ENCODE data around the gene CLDN7. TPM values are rescaled to one million over a fixed set of nuclear protein-coding genes. Genes with fewer than 3 reads are reported as not detected.

CLDN7 gene
- total RNA-seq, 1 experiment from 2014 or later = 147 TPM

DNA sequence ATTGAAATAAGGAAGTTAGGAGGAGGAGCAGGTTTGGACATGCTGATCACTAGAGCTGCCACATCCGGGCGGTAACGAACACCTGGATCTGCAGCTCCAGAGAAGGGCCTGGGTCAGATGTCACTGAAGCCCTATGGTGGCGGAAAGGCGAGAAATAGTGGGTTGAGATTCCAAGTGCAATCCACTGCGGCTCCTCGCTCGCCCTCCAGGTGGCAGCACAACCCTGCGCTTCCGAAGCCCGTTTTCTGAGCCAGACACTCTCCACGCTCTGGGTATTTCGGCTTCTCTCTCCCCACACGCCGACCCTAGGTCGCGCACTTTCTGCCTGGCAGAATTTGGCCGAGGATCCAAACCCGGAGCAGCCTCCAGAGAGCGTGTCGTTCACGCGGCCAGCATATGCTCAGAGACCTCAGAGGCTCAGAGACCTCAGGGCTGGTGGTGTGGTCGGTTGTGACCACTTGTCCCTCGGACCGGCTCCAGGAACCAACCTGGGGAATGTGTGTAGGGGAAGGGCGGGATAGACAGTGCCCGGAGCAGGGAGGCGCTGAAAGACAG is 18.3 kb upstream of the CLDN7 start:
- Histone ChIP-seq H3K79me2 (ENCODE audit: low read length) (no peaks in the 10 kb centered on the region), H3K9me3 (ENCODE audit: low read length) (no peaks in the 10 kb centered on the region), H3K4me1 (ENCODE audit: insufficient read depth, low read length) (peaks cover 10% of the 10 kb centered on the region), H3K36me3 (ENCODE audit: low read depth, low read length) (no peaks in the 10 kb centered on the region), H4K20me1 (ENCODE audit: low read length) (no peaks in the 10 kb centered on the region), H3K27me3 (ENCODE audit: low read length) (no peaks in the 10 kb centered on the region), H3K9me2 (replicated peaks; ENCODE audit: low read length) (no peaks in the 10 kb centered on the region), H2AFZ (ENCODE audit: low read length) (peak overlapping the region; percentile 89), H3K4me3 (ENCODE audit: low read length) (peak overlapping the region; percentile 71), H3K27ac (ENCODE audit: low read length) (peak overlapping the region; percentile 50), H3K4me2 (ENCODE audit: low read length) (peak overlapping the region; percentile 100), H3F3A (ENCODE audit: low read length, unreplicated experiment) (no peaks in the 10 kb centered on the region), H3K9ac (ENCODE audit: low read length) (peak overlapping the region; percentile 64)
- no TSS peak for BruUV-seq (replicated peaks)
- POLR2A ChIA-PET (ENCODE audit: unreplicated experiment) = interaction anchor here (0.5 to 0.6 kb wide), 2 partner anchors 16 to 205 kb away, joined by 4 to 5 read pairs; no protein-coding TSS in a partner anchor
- peak; percentile 78 for DNase-seq
- ATAC-seq = peak; percentile 76
- TF ChIP-seq, protein P1, sequence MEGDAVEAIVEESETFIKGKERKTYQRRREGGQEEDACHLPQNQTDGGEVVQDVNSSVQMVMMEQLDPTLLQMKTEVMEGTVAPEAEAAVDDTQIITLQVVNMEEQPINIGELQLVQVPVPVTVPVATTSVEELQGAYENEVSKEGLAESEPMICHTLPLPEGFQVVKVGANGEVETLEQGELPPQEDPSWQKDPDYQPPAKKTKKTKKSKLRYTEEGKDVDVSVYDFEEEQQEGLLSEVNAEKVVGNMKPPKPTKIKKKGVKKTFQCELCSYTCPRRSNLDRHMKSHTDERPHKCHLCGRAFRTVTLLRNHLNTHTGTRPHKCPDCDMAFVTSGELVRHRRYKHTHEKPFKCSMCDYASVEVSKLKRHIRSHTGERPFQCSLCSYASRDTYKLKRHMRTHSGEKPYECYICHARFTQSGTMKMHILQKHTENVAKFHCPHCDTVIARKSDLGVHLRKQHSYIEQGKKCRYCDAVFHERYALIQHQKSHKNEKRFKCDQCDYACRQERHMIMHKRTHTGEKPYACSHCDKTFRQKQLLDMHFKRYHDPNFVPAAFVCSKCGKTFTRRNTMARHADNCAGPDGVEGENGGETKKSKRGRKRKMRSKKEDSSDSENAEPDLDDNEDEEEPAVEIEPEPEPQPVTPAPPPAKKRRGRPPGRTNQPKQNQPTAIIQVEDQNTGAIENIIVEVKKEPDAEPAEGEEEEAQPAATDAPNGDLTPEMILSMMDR (conservative IDR thresholded peaks at IDR 0.05; ENCODE audit: low read depth, low read length) = peak; percentile 80
- no peak for TF ChIP-seq EZH2 (IDR thresholded peaks at IDR 0.05; ENCODE audit: low read length, unreplicated experiment)
- CTCF ChIA-PET = interaction anchor here (0.6 to 1.8 kb wide), 3 partner anchors 16 to 49 kb away, joined by 3 to 14 read pairs (median 4); no protein-coding TSS in a partner anchor
- intact Hi-C loops (cut with micrococcal nuclease) = loop anchor here (1.0 to 2.0 kb wide), 4 partner anchors 16 to 65 kb away; partner anchors contain the start of gene ELP5

DNA sequence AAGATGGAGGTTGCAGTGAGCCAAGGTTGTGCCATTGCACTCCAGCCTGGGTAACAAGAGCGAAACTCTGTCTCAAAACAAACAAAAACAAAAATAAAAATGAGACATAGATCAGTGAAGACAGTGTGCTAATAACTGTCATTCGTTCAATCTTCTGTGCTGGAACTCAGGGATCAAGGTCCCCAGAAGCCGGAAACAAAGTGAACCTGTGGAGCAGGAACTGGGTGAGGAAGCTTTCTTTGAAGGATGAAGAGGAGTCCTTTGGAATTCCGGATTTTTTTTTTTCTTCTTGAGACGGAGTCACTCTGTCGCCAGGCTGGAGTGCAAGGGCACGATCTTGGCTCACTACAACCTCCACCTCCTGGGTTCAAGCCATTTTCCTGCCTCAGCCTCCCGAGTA is 17.2 kb upstream of the CLDN7 start:
- Histone ChIP-seq H2AFZ (ENCODE audit: low read length) (no peak overlapping the region), H3K4me3 (ENCODE audit: low read length) (no peak overlapping the region), H3K4me1 (ENCODE audit: insufficient read depth, low read length) (peaks cover 10% of the 10 kb centered on the region), H3K9me2 (replicated peaks; ENCODE audit: low read length) (no peaks in the 10 kb centered on the region), H4K20me1 (ENCODE audit: low read length) (no peaks in the 10 kb centered on the region), H3F3A (ENCODE audit: low read length, unreplicated experiment) (no peaks in the 10 kb centered on the region), H3K9me3 (ENCODE audit: low read length) (no peaks in the 10 kb centered on the region), H3K36me3 (ENCODE audit: low read depth, low read length) (no peaks in the 10 kb centered on the region), H3K9ac (ENCODE audit: low read length) (no peak overlapping the region), H3K79me2 (ENCODE audit: low read length) (no peaks in the 10 kb centered on the region), H3K4me2 (ENCODE audit: low read length) (no peak overlapping the region), H3K27ac (ENCODE audit: low read length) (no peak overlapping the region), H3K27me3 (ENCODE audit: low read length) (no peaks in the 10 kb centered on the region)
- DNase-seq (no peak), ATAC-seq (no peak)
- intact Hi-C loops (cut with micrococcal nuclease) = no loop called here
- CTCF ChIA-PET = no interaction called here
- no TSS peak for BruUV-seq (replicated peaks)
- TF ChIP-seq, protein P1 (conservative IDR thresholded peaks at IDR 0.05; ENCODE audit: low read depth, low read length) = no peak
- TF ChIP-seq EZH2phosphoT487 (IDR thresholded peaks at IDR 0.05; ENCODE audit: borderline replicate concordance, low read length) (no peak), EZH2 (IDR thresholded peaks at IDR 0.05; ENCODE audit: low read length, unreplicated experiment) (no peak)
- POLR2A ChIA-PET (ENCODE audit: unreplicated experiment) = no interaction called here

DNA sequence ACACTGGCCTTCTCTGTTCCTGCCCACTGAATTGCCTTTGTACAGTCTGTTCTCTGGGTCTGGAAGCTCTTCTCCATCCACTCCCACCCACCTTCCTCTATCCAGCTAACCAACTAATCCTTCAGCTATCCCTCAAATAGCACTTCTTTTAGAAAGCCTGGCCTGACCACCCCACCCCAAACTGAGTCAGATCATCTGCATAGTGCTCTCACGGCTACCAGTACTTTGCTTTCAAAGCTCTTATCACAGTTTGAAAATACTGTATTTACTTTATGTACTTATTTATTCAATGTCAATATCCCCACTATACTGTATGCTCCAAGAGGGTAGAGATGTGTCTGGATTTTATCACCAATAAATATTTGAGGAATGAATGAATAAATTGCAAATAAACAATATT is 4.5 kb upstream of the CLDN7 start:
- Histone ChIP-seq H4K20me1 (ENCODE audit: low read length) (no peaks in the 10 kb centered on the region), H3K4me1 (ENCODE audit: insufficient read depth, low read length) (peaks cover 15% of the 10 kb centered on the region), H3K79me2 (ENCODE audit: low read length) (peaks cover 10% of the 10 kb centered on the region), H3K9ac (ENCODE audit: low read length) (no peak overlapping the region), H3K4me3 (ENCODE audit: low read length) (no peak overlapping the region), H3F3A (ENCODE audit: low read length, unreplicated experiment) (no peaks in the 10 kb centered on the region), H3K9me2 (replicated peaks; ENCODE audit: low read length) (no peaks in the 10 kb centered on the region), H3K9me3 (ENCODE audit: low read length) (no peaks in the 10 kb centered on the region), H3K27me3 (ENCODE audit: low read length) (no peaks in the 10 kb centered on the region), H3K27ac (ENCODE audit: low read length) (no peak overlapping the region), H3K4me2 (ENCODE audit: low read length) (no peak overlapping the region), H2AFZ (ENCODE audit: low read length) (no peak overlapping the region), H3K36me3 (ENCODE audit: low read depth, low read length) (no peaks in the 10 kb centered on the region)
- TF ChIP-seq EZH2phosphoT487 (IDR thresholded peaks at IDR 0.05; ENCODE audit: borderline replicate concordance, low read length) = no peak
- no peak for TF ChIP-seq EZH2 (IDR thresholded peaks at IDR 0.05; ENCODE audit: low read length, unreplicated experiment)
- TF ChIP-seq, protein P1 (conservative IDR thresholded peaks at IDR 0.05; ENCODE audit: low read depth, low read length) = no peak
- POLR2A ChIA-PET (ENCODE audit: unreplicated experiment) = interaction anchor here (0.5 to 0.7 kb wide), 4 partner anchors 16 to 280 kb away, joined by 3 to 17 read pairs (median 4); partner anchors contain the start of gene SLC16A13
- ATAC-seq (no peak; the same call in 1 of the 2 replicates), DNase-seq (no peak)
- BruUV-seq (replicated peaks) = no TSS peak
- intact Hi-C loops (cut with micrococcal nuclease) = no loop called here
- CTCF ChIA-PET = no interaction called here
